K562 (cell line): ENCODE data around the gene HSDL1. TPM values are rescaled to one million over a fixed set of nuclear protein-coding genes. Genes with fewer than 3 reads are reported as not detected.
A peak's percentile ranks its signal among the peaks of the same experiment; 100 is the strongest.

Experiments used
- ATAC-seq: fragments of 200-7000 bp; cut with Tn5 transposase; 3 replicates; pipeline ENCODE4 v1.9.1; 2020; ENCODE audit warnings: moderate library complexity
- BruUV-seq: library from RNA; stranded (reverse); fragments of 400-500 nt; replicated peaks from 2 replicates; lab custom pipeline; 2021; lab: Mats Ljungman, UMichigan
- CTCF ChIA-PET: fragments of 300-600 bp; formaldehyde crosslinking; extraction: SDS; loops from one replicate; lab custom pipeline; 2021; ENCODE audit warnings: low intra/inter-chr PET ratio; lab: Yijun Ruan, JAX
- POLR2A ChIA-PET: fragments of 300-600, 350-650 bp; sonication (Branson Sonifier 250); formaldehyde crosslinking; extraction: SDS; loops from one replicate; lab custom pipeline; 2021; ENCODE audit warnings: antibody characterized with exemption, inconsistent platforms; lab: Yijun Ruan, JAX
- DNase-seq, 4 experiments: peaks; one replicate each; pipeline versions ENCODE4 v3.0.0 to v3.0.0-alpha.2; 2011 to 2018; ENCODE audit warnings: low spot score in 3 of 4, mixed read lengths in 3 of 4; ENCODE audit errors: extremely low read depth in 1 of 4
- FAIRE-seq: peaks from 2 replicates; lab custom pipeline; 2011; peaks lifted over from hg19 to GRCh38; lab: Jason Lieb, UNC
- H2AFZ ChIP-seq: 2 replicates; pipeline ENCODE4 v1.6.0; 2011; ENCODE audit warnings: low read depth, low read length, control low read depth, inconsistent platforms
- H3K27ac ChIP-seq: fragments of 200-600 bp; 3 replicates; pipeline ENCODE4 v1.8.0; 2011; ENCODE audit warnings: low read depth, mild to moderate bottlenecking, control low read depth, inconsistent platforms, low read length, moderate library complexity, mixed read lengths; ENCODE audit errors: extremely low read depth
- H3K27me3 ChIP-seq, 2 experiments: fragments of 300-600 bp in 1 of 2; 2 replicates in 1 of 2; 3 replicates in 1 of 2; pipeline versions ENCODE4 v1.6.0 to v1.8.0; 2011; ENCODE audit warnings: inconsistent platforms in 2 of 2, low read length in 2 of 2, mild to moderate bottlenecking in 1 of 2, mixed read lengths in 1 of 2, moderate library complexity in 1 of 2; ENCODE audit not compliant: control insufficient read depth in 2 of 2, insufficient read depth in 2 of 2
- H3K36me3 ChIP-seq: fragments of 300-600 bp; 3 replicates; pipeline ENCODE4 v1.8.0; 2011; ENCODE audit warnings: mild to moderate bottlenecking, low read length, inconsistent platforms; ENCODE audit not compliant: control insufficient read depth, insufficient read depth
- H3K4me1 ChIP-seq, 2 experiments: fragments of 200-600 bp in 1 of 2; replicated peaks in 1 of 2; 2 replicates in 1 of 2; 3 replicates in 1 of 2; pipeline versions ENCODE4 v1.5.1 to v1.8.0; 2011; ENCODE audit warnings: inconsistent platforms in 2 of 2, low read length in 2 of 2, mild to moderate bottlenecking in 1 of 2, mixed read lengths in 1 of 2, moderate library complexity in 1 of 2; ENCODE audit not compliant: control insufficient read depth in 2 of 2, insufficient read depth in 2 of 2
- H3K4me2 ChIP-seq: 2 replicates; pipeline ENCODE4 v1.6.1; 2011; ENCODE audit warnings: low read length, control low read depth, inconsistent platforms, mixed read lengths; ENCODE audit not compliant: insufficient read depth
- H3K4me3 ChIP-seq: fragments of 200-600 bp; sonication (generic), shearing (Covaris generic); 2 replicates; pipeline ENCODE4 v1.5.1; 2016; ENCODE audit warnings: control low read depth, inconsistent platforms
- H3K79me2 ChIP-seq: fragments of 200-600 bp; 3 replicates; pipeline ENCODE4 v1.8.0; 2011; ENCODE audit warnings: low read length, inconsistent platforms; ENCODE audit not compliant: control insufficient read depth, insufficient read depth
- H3K9ac ChIP-seq, 2 experiments: 2 replicates each; pipeline versions ENCODE4 v1.6.0 to v1.6.1; 2011; ENCODE audit warnings: low read depth in 2 of 2, low read length in 2 of 2, control low read depth in 1 of 2, inconsistent platforms in 1 of 2, mild to moderate bottlenecking in 1 of 2, mixed read lengths in 1 of 2; ENCODE audit not compliant: insufficient read depth in 1 of 2
- H3K9me1 ChIP-seq: one replicate; pipeline ENCODE4 v1.6.0; 2011; ENCODE audit warnings: inconsistent platforms, mild to moderate bottlenecking, low read length, moderate library complexity; ENCODE audit not compliant: control insufficient read depth, insufficient read depth
- H3K9me3 ChIP-seq: replicated peaks from 2 replicates; pipeline ENCODE4 v1.5.1; 2011; ENCODE audit warnings: low read depth, low read length, inconsistent platforms; ENCODE audit not compliant: control insufficient read depth, insufficient read depth
- H4K20me1 ChIP-seq: replicated peaks from 2 replicates; pipeline ENCODE4 v1.6.1; 2011; ENCODE audit warnings: low read length, inconsistent platforms, mixed read lengths; ENCODE audit not compliant: control insufficient read depth, insufficient read depth
- BMI1 ChIP-seq: fragments of 150-350 bp; IDR thresholded peaks from 2 replicates; pipeline ENCODE4 v1.6.1; 2014; ENCODE audit warnings: low read length
- CHD2 ChIP-seq: IDR thresholded peaks from 2 replicates; pipeline ENCODE4 v1.6.1; 2011; ENCODE audit warnings: low read depth, low read length
- ERF ChIP-seq: fragments of 450-650 bp; formaldehyde crosslinking; IDR thresholded peaks from 2 replicates; pipeline ENCODE4 v1.4.0; 2020; ENCODE audit warnings: mild to moderate bottlenecking, mixed read lengths
- ESRRB ChIP-seq: fragments of 250-450 bp; sonication (Bioruptor Pico); IDR thresholded peaks from 2 replicates; pipeline ENCODE4 v1.5.0; 2020; ENCODE audit warnings: mild to moderate bottlenecking, moderate library complexity, borderline replicate concordance
- FOXP1 ChIP-seq: sonication (generic); formaldehyde crosslinking; IDR thresholded peaks from 2 replicates; pipeline ENCODE4 v1.8.0; 2022; ENCODE audit warnings: mild to moderate bottlenecking, missing genetic modification reagents
- NCOA6 ChIP-seq: fragments of 450-650 bp; IDR thresholded peaks from 2 replicates; pipeline ENCODE4 v1.6.1; 2017; ENCODE audit warnings: mild to moderate bottlenecking
- NFATC3 ChIP-seq: fragments of 450-650 bp; IDR thresholded peaks from 2 replicates; pipeline ENCODE4 v1.6.1; 2017; ENCODE audit warnings: mild to moderate bottlenecking
- SFPQ ChIP-seq: fragments of 200-400 bp; formaldehyde crosslinking; IDR thresholded peaks from 2 replicates; pipeline ENCODE4 v1.6.1; 2017; ENCODE audit warnings: mild to moderate bottlenecking, low read depth, low read length, moderate library complexity
- SMARCE1 ChIP-seq: fragments of 450-650 bp; IDR thresholded peaks from 2 replicates; pipeline ENCODE4 v1.7.1; 2016; ENCODE audit warnings: mild to moderate bottlenecking
- ZNF511 ChIP-seq: sonication (generic); formaldehyde crosslinking; IDR thresholded peaks from 2 replicates; pipeline ENCODE4 v1.8.0; 2022; ENCODE audit warnings: mild to moderate bottlenecking, missing genetic modification reagents
- WGBS: fragments of 100-300 bp; shearing (Covaris generic); methylation state at CpG from one replicate; pipeline ENCODE4 v1.1.6; 2016; ENCODE audit warnings: low coverage, mixed read lengths; ENCODE audit not compliant: insufficient coverage; ENCODE audit errors: missing lambda C conversion rate; 5-methylcytosine and 5-hydroxymethylcytosine counted together
- in situ Hi-C: fragments of 300-500 bp; cut with MboI; formaldehyde crosslinking; loops from 4 replicates; pipeline ENCODE4 v1.15.0; 2018; ENCODE audit warnings: inconsistent platforms, mixed read lengths
- intact Hi-C: fragments of 100-400 bp; cut with micrococcal nuclease; formaldehyde crosslinking; loops from 2 replicates; pipeline ENCODE4 v1.14.2; 2022
- polyA plus RNA-seq, 8 experiments: library from polyadenylated mRNA; depleted of rRNA in 4 of 8; stranded (reverse) in 5 of 8; unstranded in 3 of 8; fragments of >200 nt; fragmentation: Nextera tagmentation in 2 of 8; fragmentation: Illumina TruSeq in 1 of 8; extraction: Ambion mirVana in 2 of 8; extraction: Trizol in 1 of 8; gene quantifications; 2 replicates each; pipeline versions ENCODE4 v1.2.1 to v1.2.3, GENCODE V29; 2011 to 2014; ENCODE audit warnings: inconsistent platforms in 1 of 8, missing spikeins in 1 of 8
- total RNA-seq, 7 experiments: library from RNA; depleted of rRNA in 6 of 7; stranded (reverse); fragments of >200 nt in 6 of 7; fragmentation: Illumina TruSeq in 2 of 7; extraction: Trizol in 2 of 7; gene quantifications; 2 replicates each; pipeline versions ENCODE4 v1.2.1 to v1.2.3, GENCODE V29; 2011 to 2021; ENCODE audit warnings: low replicate concordance in 1 of 7

The HSDL1 gene
- total and polyA plus RNA-seq, 9 of the 15 experiments (the other 6 are each of a cell fraction or from before 2014, with no cell fraction given), result 14.8 to 41.2 (median 27.7) TPM

- no peak for TF ChIP-seq ESRRB (CRISPR knock-in tag)
- TF ChIP-seq ERF (CRISPR knock-in tag), result no peak
- no peak for TF ChIP-seq SFPQ
- TF ChIP-seq SMARCE1, result no peak
- TF ChIP-seq NFATC3, result no peak
- TF ChIP-seq BMI1, result no peak
Measured at GRCh38 chr16:84191466-84191865, 46.5 kb upstream of the HSDL1 start (continued).

GRCh38 chr16:84190731-84191388 lies 45.9 kb upstream of the HSDL1 start, which contains the start of gene ADAD2:
Gene ADAD2 (plus strand): TSS chr16:84191157. CDS start chr16:84191231, 74 bp downstream.
- BruUV-seq, result no TSS peak
- peak; percentile 51 to 87 (median 84) for DNase-seq
- peaks cover 4 to 36% of the 10 kb centered on the region in 2 experiments; a peak in 4 of 5 replicates for H3K4me1 ChIP-seq
- H4K20me1 ChIP-seq, result no peaks in the 10 kb centered on the region
- H3K27me3 ChIP-seq, result peaks cover 29 to 45% of the 10 kb centered on the region in 2 experiments; a peak in 4 of 5 replicates
- ChIA-PET CTCF (no interaction called here), POLR2A (interaction anchor here (0.7 kb wide), 1 partner anchor 9 kb away, joined by 3 read pairs; no protein-coding TSS in a partner anchor)
- no peaks in the 10 kb centered on the region for H3K9me3 ChIP-seq
- H3K4me3 ChIP-seq, result no peak within 1 kb of the TSS
- no peak within 1 kb of the TSS for H3K4me2 ChIP-seq
- no peaks in the 10 kb centered on the region for H3K9me1 ChIP-seq
- H3K9ac ChIP-seq, result no peak within 1 kb of the TSS
- H2AFZ ChIP-seq, result 0 out of 2 replicates have a peak within 1 kb of the TSS, but pooled peaks have one; percentile 21
- no peak within 1 kb of the TSS for H3K27ac ChIP-seq
- H3K36me3 ChIP-seq, result no peaks in the 10 kb centered on the region
- H3K79me2 ChIP-seq, result peaks cover 10% of the 10 kb centered on the region
- peak; percentile 66 for ATAC-seq
- intact Hi-C loops (no loop called here), in situ Hi-C loops (no loop called here)
- WGBS, result 63% methylated on average over 37 of the region's 47 CpGs
- FAIRE-seq, result no peak
- TF ChIP-seq ZNF511 (CRISPR knock-in tag) (0 out of 2 replicates have a peak, but pooled peaks have one; percentile 36), NCOA6 (no peak), FOXP1 (CRISPR knock-in tag) (0 out of 2 replicates have a peak, but pooled peaks have one; percentile 41), CHD2 (peak; percentile 76)
